Sigmoid colon (tissue), 7 donors: ENCODE data around the gene ADSS1. TPM values are rescaled to one million over a fixed set of nuclear protein-coding genes. Genes with fewer than 3 reads are reported as not detected.

Experiments used
- DNase-seq: peaks from one replicate; pipeline ENCODE4 v3.0.0-alpha.2; 2019
- H3K27ac ChIP-seq, 4 donors: fragments of 200-600 bp; sonication (generic); one replicate each; pipeline ENCODE4 v1.5.1; 2016 to 2019; ENCODE audit warnings: mild to moderate bottlenecking in 1 of 4
- H3K27me3 ChIP-seq, 3 donors: fragments of 200-600 bp; sonication (generic); one replicate each; pipeline ENCODE4 v1.5.1; 2019; ENCODE audit warnings: mild to moderate bottlenecking in 1 of 3
- H3K36me3 ChIP-seq, 4 donors: fragments of 200-600 bp; sonication (generic); one replicate each; pipeline ENCODE4 v1.5.1; 2016 to 2019
- H3K4me1 ChIP-seq, 4 donors: fragments of 200-600 bp; sonication (generic); one replicate each; pipeline ENCODE4 v1.5.1; 2017 to 2019
- H3K4me3 ChIP-seq, 4 donors: fragments of 200-600 bp; sonication (generic); one replicate each; pipeline ENCODE4 v1.5.1; 2017 to 2019; ENCODE audit warnings: mild to moderate bottlenecking in 2 of 4, moderate library complexity in 1 of 4
- H3K9me3 ChIP-seq, 4 donors: fragments of 200-600 bp in 3 of 4; sonication (generic) in 3 of 4; one replicate each; pipeline versions ENCODE4 v1.5.1 to v1.6.1; 2013 to 2019
- CTCF ChIP-seq, 4 experiments: fragments of 450-650 bp in 3 of 4; fragments of 200-600 bp in 1 of 4; IDR thresholded peaks; one replicate each; pipeline ENCODE4 v1.5.1; 2016 to 2019; ENCODE audit warnings: antibody characterized with exemption in 4 of 4, mild to moderate bottlenecking in 3 of 4, moderate library complexity in 2 of 4
- EP300 ChIP-seq, 4 donors: sonication (generic); formaldehyde crosslinking; IDR thresholded peaks; one replicate each; pipeline ENCODE4 v1.6.1; 2017; ENCODE audit warnings: antibody characterized with exemption in 4 of 4
- POLR2A ChIP-seq, 2 donors: fragments of 450-650 bp; IDR thresholded peaks; one replicate each; pipeline ENCODE4 v1.6.1; 2016; ENCODE audit warnings: antibody characterized with exemption in 2 of 2, mild to moderate bottlenecking in 2 of 2, moderate library complexity in 2 of 2
- POLR2AphosphoS5 ChIP-seq, 4 donors: sonication (generic); formaldehyde crosslinking; IDR thresholded peaks; one replicate each; pipeline ENCODE4 v1.6.1; 2017; ENCODE audit warnings: antibody characterized with exemption in 4 of 4
- WGBS, 2 donors: extraction: QIAGEN DNeasy Blood & Tissue Kit; methylation state at CpG; one replicate each; pipeline ENCODE4 v1.1.7; 2013; 5-methylcytosine and 5-hydroxymethylcytosine counted together
- intact Hi-C: fragments of 100-400 bp; cut with DNase I; formaldehyde crosslinking; loops from one replicate; pipeline ENCODE4 v1.15.1; 2023
- polyA plus RNA-seq, 3 donors: library from polyadenylated mRNA; stranded (reverse); fragments of 200-250 nt; gene quantifications; one replicate each; pipeline ENCODE4 v1.2.3, GENCODE V29; 2013
- total RNA-seq, 4 donors: library from RNA; depleted of rRNA; stranded (reverse); fragments of >200 nt; gene quantifications; one replicate each; pipeline ENCODE4 v1.1.0, GENCODE V29; 2016
- donor health status: healthy with polysubstance abuse.
- donor health status: Bipolar disorder and iron deficiency.
- donor health status: healthy.

The ADSS1 gene
- total and polyA plus RNA-seq, 7 donors, result 2.0 to 10.2 (median 5.3) TPM

- WGBS, 2 donors, result 29 to 53% methylated on average over 26 of the region's 26 CpGs
- Histone ChIP-seq H3K4me3 (peak overlapping the region in 3 of 4 donors; percentile 16 to 36 (median 31)), H3K27ac (peak overlapping the region; percentile 77 to 89 (median 86)), H3K36me3 (no peaks in the 10 kb centered on the region), H3K27me3 (no peaks in the 10 kb centered on the region), H3K4me1 (peaks cover 0 to 65% (median 59%) of the 10 kb centered on the region in 4 donors), H3K9me3 (no peaks in the 10 kb centered on the region)
- DNase-seq, result peak; percentile 89
- intact Hi-C loops, result no loop called here
- TF ChIP-seq CTCF (IDR thresholded peaks at IDR 0.05) (no peak), EP300 (IDR thresholded peaks at IDR 0.05) (peak in 1 of 4 donors; percentile 63), POLR2A (IDR thresholded peaks at IDR 0.05) (peak in 1 of 2 donors; percentile 22), POLR2AphosphoS5 (IDR thresholded peaks at IDR 0.05) (peak in 2 of 4 donors; percentile 40 to 42)
Measured at GRCh38 chr14:104680806-104681688, 43.0 kb upstream of the ADSS1 start.

GRCh38 chr14:104681689-104682074 lies 42.3 kb upstream of the ADSS1 start:
- 14 to 47% methylated on average over 11 of the region's 11 CpGs for WGBS, 2 donors
- TF ChIP-seq EP300 (IDR thresholded peaks at IDR 0.05) (peak in 1 of 4 donors; percentile 15), POLR2AphosphoS5 (IDR thresholded peaks at IDR 0.05) (peak in 3 of 4 donors; percentile 57 to 68 (median 61)), POLR2A (IDR thresholded peaks at IDR 0.05) (no peak)
- peaks cover 0 to 65% (median 58%) of the 10 kb centered on the region in 4 donors for H3K4me1 ChIP-seq
- DNase-seq, result peak; percentile 96
- H3K9me3 ChIP-seq, result no peaks in the 10 kb centered on the region
- peak overlapping the region; percentile 77 to 89 (median 86) for H3K27ac ChIP-seq
- H3K36me3 ChIP-seq, result no peaks in the 10 kb centered on the region
- H3K27me3 ChIP-seq, result no peaks in the 10 kb centered on the region
- intact Hi-C loops, result no loop called here
- H3K4me3 ChIP-seq, result peak overlapping the region in 3 of 4 donors; percentile 16 to 36 (median 31)

- Histone ChIP-seq H3K27ac (peak overlapping the region; percentile 77 to 89 (median 86)), H3K4me3 (peak overlapping the region in 3 of 4 donors; percentile 16 to 36 (median 31)), H3K4me1 (peaks cover 0 to 60% (median 55%) of the 10 kb centered on the region in 4 donors), H3K9me3 (no peaks in the 10 kb centered on the region), H3K27me3 (no peaks in the 10 kb centered on the region), H3K36me3 (no peaks in the 10 kb centered on the region)
- TF ChIP-seq POLR2A (IDR thresholded peaks at IDR 0.05) (no peak), EP300 (IDR thresholded peaks at IDR 0.05) (no peak), POLR2AphosphoS5 (IDR thresholded peaks at IDR 0.05) (no peak), CTCF (IDR thresholded peaks at IDR 0.05) (no peak)
- intact Hi-C loops, result no loop called here
- peak; percentile 62 for DNase-seq
- WGBS, 2 donors, result 37 to 64% methylated on average over 12 of the region's 12 CpGs
Measured at GRCh38 chr14:104682107-104682593, 41.9 kb upstream of the ADSS1 start.

GRCh38 chr14:104683653-104684448 lies 40.2 kb upstream of the ADSS1 start:
- WGBS, 2 donors, result 90 to 92% methylated on average over 22 of the region's 22 CpGs
- Histone ChIP-seq H3K27me3 (no peaks in the 10 kb centered on the region), H3K27ac (no peak overlapping the region), H3K4me3 (no peak overlapping the region), H3K9me3 (no peaks in the 10 kb centered on the region), H3K4me1 (peaks cover 0 to 58% (median 58%) of the 10 kb centered on the region in 4 donors), H3K36me3 (no peaks in the 10 kb centered on the region)
- intact Hi-C loops, result no loop called here
- TF ChIP-seq EP300 (IDR thresholded peaks at IDR 0.05) (no peak), POLR2AphosphoS5 (IDR thresholded peaks at IDR 0.05) (no peak), POLR2A (IDR thresholded peaks at IDR 0.05) (no peak), CTCF (IDR thresholded peaks at IDR 0.05) (no peak)
- peak; percentile 61 for DNase-seq
